Activated CD4-positive, alpha-beta T cell treated with anti-CD3 and anti-CD28 coated beads, Interleukin-2, Interleukin-4, amounts not matched to agents 100 ng/mL and 50 ng/mL, durations not matched to agents 16 hours and 8 hours (primary cell): ENCODE data around the gene PPP4R3A.
"Not testable (repeated sequence)": the region's sequence is repeated elsewhere in the genome, so short reads cannot be mapped to it uniquely, and the experiment has no call there.

Experiments
- DNase-seq: peaks from one replicate; pipeline ENCODE4 v3.0.0-alpha.2; 2020; ENCODE audit warnings: low spot score

PPP4R3A gene

DNA sequence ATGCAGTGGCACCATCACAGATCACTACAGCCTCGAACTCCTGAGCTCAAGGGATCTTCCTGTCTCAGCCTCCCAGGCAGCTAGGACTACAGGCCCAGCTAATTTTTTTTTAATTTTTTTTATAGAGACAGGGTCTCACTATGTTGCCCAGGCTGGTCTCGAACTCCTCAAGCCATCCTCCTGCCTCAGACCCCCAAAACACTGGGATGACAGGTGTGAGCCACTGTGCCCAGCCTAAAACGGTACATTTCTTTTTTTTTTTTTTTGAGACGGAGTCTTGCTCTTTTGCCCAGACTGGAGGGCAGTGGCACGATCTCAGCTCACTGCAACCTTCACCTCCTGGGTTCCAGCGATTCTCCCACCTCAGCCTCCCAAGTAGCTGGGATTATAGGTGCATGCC is 100.9 kb downstream of the PPP4R3A start:
- not testable (repeated sequence) for DNase-seq
